Measurements from ENCODE around the gene SMC6.

DNA sequence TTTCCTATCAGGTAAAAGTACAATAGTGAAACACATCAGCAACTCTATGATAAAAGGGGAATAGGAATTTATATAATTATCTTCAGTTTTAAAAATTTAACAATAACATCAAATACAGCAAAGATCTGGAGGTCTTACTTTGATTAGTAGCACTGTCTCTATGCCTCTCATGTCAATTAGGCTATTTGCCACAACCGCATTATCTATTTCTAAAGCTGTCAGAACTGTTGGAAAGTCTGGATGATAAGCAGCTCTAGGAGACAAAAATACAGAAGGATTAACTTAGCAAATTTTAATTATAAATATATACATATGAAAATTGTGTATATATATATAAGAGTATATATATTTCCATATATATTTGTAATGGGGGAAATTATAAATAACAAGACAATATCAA lies 45.1 kb downstream of the SMC6 start:
- TF ChIP-seq POLR2AphosphoS5 (IDR thresholded peaks at IDR 0.05; ENCODE audit: low read depth, low read length) (no peak), TAF1 (IDR thresholded peaks at IDR 0.05; ENCODE audit: borderline replicate concordance, insufficient read depth, low read length) (no peak), SIN3A (IDR thresholded peaks at IDR 0.05; ENCODE audit: borderline replicate concordance, insufficient read depth, low read length) (no peak), FOXP2 (optimal IDR thresholded peaks at IDR 0.05; ENCODE audit: borderline replicate concordance, extremely low read depth, extremely low read length, insufficient read depth) (no peak)
- TF ChIP-seq, protein P1, sequence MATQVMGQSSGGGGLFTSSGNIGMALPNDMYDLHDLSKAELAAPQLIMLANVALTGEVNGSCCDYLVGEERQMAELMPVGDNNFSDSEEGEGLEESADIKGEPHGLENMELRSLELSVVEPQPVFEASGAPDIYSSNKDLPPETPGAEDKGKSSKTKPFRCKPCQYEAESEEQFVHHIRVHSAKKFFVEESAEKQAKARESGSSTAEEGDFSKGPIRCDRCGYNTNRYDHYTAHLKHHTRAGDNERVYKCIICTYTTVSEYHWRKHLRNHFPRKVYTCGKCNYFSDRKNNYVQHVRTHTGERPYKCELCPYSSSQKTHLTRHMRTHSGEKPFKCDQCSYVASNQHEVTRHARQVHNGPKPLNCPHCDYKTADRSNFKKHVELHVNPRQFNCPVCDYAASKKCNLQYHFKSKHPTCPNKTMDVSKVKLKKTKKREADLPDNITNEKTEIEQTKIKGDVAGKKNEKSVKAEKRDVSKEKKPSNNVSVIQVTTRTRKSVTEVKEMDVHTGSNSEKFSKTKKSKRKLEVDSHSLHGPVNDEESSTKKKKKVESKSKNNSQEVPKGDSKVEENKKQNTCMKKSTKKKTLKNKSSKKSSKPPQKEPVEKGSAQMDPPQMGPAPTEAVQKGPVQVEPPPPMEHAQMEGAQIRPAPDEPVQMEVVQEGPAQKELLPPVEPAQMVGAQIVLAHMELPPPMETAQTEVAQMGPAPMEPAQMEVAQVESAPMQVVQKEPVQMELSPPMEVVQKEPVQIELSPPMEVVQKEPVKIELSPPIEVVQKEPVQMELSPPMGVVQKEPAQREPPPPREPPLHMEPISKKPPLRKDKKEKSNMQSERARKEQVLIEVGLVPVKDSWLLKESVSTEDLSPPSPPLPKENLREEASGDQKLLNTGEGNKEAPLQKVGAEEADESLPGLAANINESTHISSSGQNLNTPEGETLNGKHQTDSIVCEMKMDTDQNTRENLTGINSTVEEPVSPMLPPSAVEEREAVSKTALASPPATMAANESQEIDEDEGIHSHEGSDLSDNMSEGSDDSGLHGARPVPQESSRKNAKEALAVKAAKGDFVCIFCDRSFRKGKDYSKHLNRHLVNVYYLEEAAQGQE (IDR thresholded peaks at IDR 0.05; ENCODE audit: insufficient read depth in 1 of 2, low read depth in 2 of 2, low read length in 2 of 2), result no peak
